Hepatocyte (in vitro differentiated cells): ENCODE data around the gene KLK11. TPM values are rescaled to one million over a fixed set of nuclear protein-coding genes. Genes with fewer than 3 reads are reported as not detected.

ENCODE experiments used
- DNase-seq: peaks from one replicate; pipeline ENCODE4 v3.0.0-alpha.2; 2016; ENCODE audit warnings: low spot score
- H2AFZ ChIP-seq: fragments of 200-600 bp; sonication (generic); 2 replicates; pipeline ENCODE4 v1.6.0; 2016; ENCODE audit warnings: antibody characterized with exemption, mild to moderate bottlenecking
- H3K27ac ChIP-seq: fragments of 200-600 bp; sonication (generic); 2 replicates; pipeline ENCODE4 v1.5.1; 2016; ENCODE audit warnings: mild to moderate bottlenecking
- H3K27me3 ChIP-seq: fragments of 200-600 bp; sonication (generic); 2 replicates; pipeline ENCODE4 v1.6.1; 2016
- H3K36me3 ChIP-seq: fragments of 200-600 bp; sonication (generic); replicated peaks from 2 replicates; pipeline ENCODE4 v1.5.1; 2016; ENCODE audit warnings: low read depth; ENCODE audit not compliant: insufficient read depth
- H3K4me1 ChIP-seq: fragments of 200-600 bp; sonication (generic); 2 replicates; pipeline ENCODE4 v1.5.1; 2016; ENCODE audit warnings: mild to moderate bottlenecking, moderate library complexity; ENCODE audit not compliant: insufficient read depth
- H3K4me2 ChIP-seq: fragments of 200-600 bp; sonication (generic); 2 replicates; pipeline ENCODE4 v1.6.0; 2016
- H3K4me3 ChIP-seq: fragments of 200-600 bp; sonication (generic); 2 replicates; pipeline ENCODE4 v1.5.1; 2016; ENCODE audit warnings: mild to moderate bottlenecking
- H3K79me2 ChIP-seq: fragments of 200-600 bp; sonication (generic); 2 replicates; pipeline ENCODE4 v1.6.0; 2017; ENCODE audit warnings: mild to moderate bottlenecking
- H3K9me2 ChIP-seq: fragments of 200-600 bp; sonication (generic); replicated peaks from 2 replicates; pipeline ENCODE4 v1.6.0; 2017; ENCODE audit warnings: mild to moderate bottlenecking; ENCODE audit not compliant: insufficient read depth
- H3K9me3 ChIP-seq: fragments of 200-600 bp; sonication (generic); 2 replicates; pipeline ENCODE4 v1.5.1; 2016; ENCODE audit warnings: low read depth, mild to moderate bottlenecking
- H4K20me1 ChIP-seq: fragments of 200-600 bp; sonication (generic); 2 replicates; pipeline ENCODE4 v1.6.0; 2016; ENCODE audit warnings: mild to moderate bottlenecking; ENCODE audit not compliant: insufficient read depth, poor library complexity, severe bottlenecking
- EZH2 ChIP-seq: fragments of 200-600 bp; sonication (generic); IDR thresholded peaks from 2 replicates; pipeline ENCODE4 v1.6.1; 2016; ENCODE audit warnings: antibody characterized with exemption, mild to moderate bottlenecking, borderline replicate concordance
- EZH2phosphoT487 ChIP-seq: fragments of 200-600 bp; sonication (generic); IDR thresholded peaks from one replicate; pipeline ENCODE4 v1.6.1; 2018; ENCODE audit warnings: antibody characterized with exemption, mild to moderate bottlenecking, low read depth, moderate library complexity; ENCODE audit not compliant: unreplicated experiment, severe bottlenecking
- WGBS: methylation state at CpG from one replicate; pipeline ENCODE4 v1.1.6; 2016; ENCODE audit warnings: low lambda C conversion rate; ENCODE audit errors: missing lambda C conversion rate; 5-methylcytosine and 5-hydroxymethylcytosine counted together
- polyA plus RNA-seq: library from polyadenylated mRNA; unstranded; fragments of >200 nt; fragmentation: Nextera tagmentation; extraction: Ambion mirVana; gene quantifications from 2 replicates; pipeline ENCODE4 v1.2.1, GENCODE V29; 2016
- total RNA-seq: library from RNA; depleted of rRNA; stranded (reverse); fragments of >200 nt; gene quantifications from 2 replicates; pipeline ENCODE4 v1.2.3, GENCODE V29; 2014
- TF ChIP-seq, protein P1 (sequence below): fragments of 200-600 bp; sonication (generic); IDR thresholded peaks from 2 replicates; pipeline ENCODE4 v1.5.1; 2016; ENCODE audit warnings: antibody characterized with exemption, mild to moderate bottlenecking; ENCODE audit not compliant: poor library complexity

The KLK11 gene
- total and polyA plus RNA-seq, 2 experiments from 2014 or later: 2.2 TPM; not detected in 1

GRCh38 chr19:51012661-51013190 lies 13.7 kb downstream of the KLK11 start:
- no peaks in the 10 kb centered on the region for H3K36me3 ChIP-seq
- 84% methylated on average over 12 of the region's 12 CpGs for WGBS
- no peaks in the 10 kb centered on the region for H3K9me3 ChIP-seq
- H3K4me3 ChIP-seq: no peak overlapping the region
- H3K9me2 ChIP-seq: no peaks in the 10 kb centered on the region
- DNase-seq: no peak
- no peaks in the 10 kb centered on the region for H4K20me1 ChIP-seq
- peaks cover 32% of the 10 kb centered on the region for H3K27me3 ChIP-seq
- no peaks in the 10 kb centered on the region for H3K79me2 ChIP-seq
- H3K27ac ChIP-seq: no peak overlapping the region
- H2AFZ ChIP-seq: no peak overlapping the region
- H3K4me2 ChIP-seq: no peak overlapping the region
- H3K4me1 ChIP-seq: no peaks in the 10 kb centered on the region
- TF ChIP-seq, protein P1, sequence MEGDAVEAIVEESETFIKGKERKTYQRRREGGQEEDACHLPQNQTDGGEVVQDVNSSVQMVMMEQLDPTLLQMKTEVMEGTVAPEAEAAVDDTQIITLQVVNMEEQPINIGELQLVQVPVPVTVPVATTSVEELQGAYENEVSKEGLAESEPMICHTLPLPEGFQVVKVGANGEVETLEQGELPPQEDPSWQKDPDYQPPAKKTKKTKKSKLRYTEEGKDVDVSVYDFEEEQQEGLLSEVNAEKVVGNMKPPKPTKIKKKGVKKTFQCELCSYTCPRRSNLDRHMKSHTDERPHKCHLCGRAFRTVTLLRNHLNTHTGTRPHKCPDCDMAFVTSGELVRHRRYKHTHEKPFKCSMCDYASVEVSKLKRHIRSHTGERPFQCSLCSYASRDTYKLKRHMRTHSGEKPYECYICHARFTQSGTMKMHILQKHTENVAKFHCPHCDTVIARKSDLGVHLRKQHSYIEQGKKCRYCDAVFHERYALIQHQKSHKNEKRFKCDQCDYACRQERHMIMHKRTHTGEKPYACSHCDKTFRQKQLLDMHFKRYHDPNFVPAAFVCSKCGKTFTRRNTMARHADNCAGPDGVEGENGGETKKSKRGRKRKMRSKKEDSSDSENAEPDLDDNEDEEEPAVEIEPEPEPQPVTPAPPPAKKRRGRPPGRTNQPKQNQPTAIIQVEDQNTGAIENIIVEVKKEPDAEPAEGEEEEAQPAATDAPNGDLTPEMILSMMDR: no peak
- TF ChIP-seq EZH2phosphoT487 (no peak), EZH2 (no peak)

DNA sequence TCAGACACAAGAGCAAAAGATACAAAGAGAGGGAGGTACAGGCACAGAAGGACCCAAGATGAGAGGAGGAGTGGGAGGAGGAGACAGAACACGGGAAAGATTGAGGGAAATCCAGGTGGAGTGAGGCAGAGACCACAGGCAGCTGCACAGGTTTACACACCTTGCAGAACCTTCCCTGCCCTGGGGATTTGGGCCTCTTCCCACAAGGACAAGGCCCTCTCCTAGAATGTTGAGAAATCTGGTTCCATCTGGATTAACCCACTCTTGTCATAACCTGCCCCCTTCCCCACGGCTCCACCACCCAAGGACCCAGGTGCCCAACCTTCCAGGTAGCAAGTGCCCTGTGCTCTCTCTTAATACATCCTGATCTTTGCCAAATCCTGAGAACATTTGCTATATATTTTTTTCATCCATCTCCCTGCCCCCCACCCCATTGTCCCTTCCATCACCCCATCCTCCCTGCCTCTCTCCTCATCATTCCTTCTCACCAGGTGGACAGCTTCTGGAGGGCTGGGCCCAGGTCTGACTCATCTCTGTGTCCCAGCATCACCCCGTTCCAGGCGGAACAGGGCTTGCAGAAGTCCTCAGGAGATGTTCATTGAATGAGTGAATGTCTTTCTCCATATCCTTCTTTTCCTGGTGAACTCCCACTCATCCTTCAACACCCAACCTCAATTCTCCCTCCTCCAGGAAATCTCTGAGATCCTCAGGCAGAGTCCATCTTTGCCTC lies 16.2 kb downstream of the KLK11 start:
- no peaks in the 10 kb centered on the region for H3K36me3 ChIP-seq
- no peak overlapping the region for H3K4me3 ChIP-seq
- peaks cover 29% of the 10 kb centered on the region for H3K27me3 ChIP-seq
- no peaks in the 10 kb centered on the region for H3K9me2 ChIP-seq
- no peak overlapping the region for H3K4me2 ChIP-seq
- no peak for DNase-seq
- no peak overlapping the region for H3K27ac ChIP-seq
- no peak overlapping the region for H2AFZ ChIP-seq
- no peak for TF ChIP-seq EZH2
- TF ChIP-seq, protein P1: no peak
- TF ChIP-seq EZH2phosphoT487: no peak
- 73% methylated on average over 4 of the region's 4 CpGs for WGBS
- no peaks in the 10 kb centered on the region for H3K9me3 ChIP-seq
- H3K79me2 ChIP-seq: no peaks in the 10 kb centered on the region
- H3K4me1 ChIP-seq: no peaks in the 10 kb centered on the region
- no peaks in the 10 kb centered on the region for H4K20me1 ChIP-seq

GRCh38 chr19:51009061-51009891 lies 17.1 kb downstream of the KLK11 start:
- WGBS: 85% methylated on average over 16 of the region's 19 CpGs
- Histone ChIP-seq H2AFZ (no peak overlapping the region), H4K20me1 (no peaks in the 10 kb centered on the region)

More at GRCh38 chr19:51009061-51009891, 17.1 kb downstream of the KLK11 start:
- Histone ChIP-seq H3K4me3 (no peak overlapping the region), H3K9me3 (no peaks in the 10 kb centered on the region), H3K27ac (no peak overlapping the region), H3K27me3 (peaks cover 26% of the 10 kb centered on the region), H3K79me2 (no peaks in the 10 kb centered on the region), H3K36me3 (no peaks in the 10 kb centered on the region), H3K4me2 (no peak overlapping the region), H3K4me1 (no peaks in the 10 kb centered on the region), H3K9me2 (no peaks in the 10 kb centered on the region)
- TF ChIP-seq EZH2phosphoT487: no peak
- TF ChIP-seq EZH2: no peak
- TF ChIP-seq, protein P1: no peak
- no peak for DNase-seq
